Naive thymus-derived CD8-positive, alpha-beta T cell (primary cell): Measurements from ENCODE around the gene ZNF311. TPM values are rescaled to one million over a fixed set of nuclear protein-coding genes. Genes with fewer than 3 reads are reported as not detected.
A peak's percentile ranks its signal among the peaks of the same experiment; 100 is the strongest.

Experiments
- ATAC-seq, 2 donors: fragments of 150-1000 bp; cut with Tn5 transposase in 1 of 2; sonication (Bioruptor Pico), chemical (Tn5 transposase) in 1 of 2; 1 replicate in 1 of 2; 2 replicates in 1 of 2; pipeline ENCODE4 v1.10.0; 2021; ENCODE audit warnings: mild to moderate bottlenecking in 2 of 2, moderate library complexity in 2 of 2
- POLR2A ChIA-PET: fragments of 350-600 bp; sonication (Branson Sonifier 250); formaldehyde crosslinking; loops from one replicate; lab custom pipeline; 2021; ENCODE audit warnings: antibody characterized with exemption; lab: Charles Lee
- DNase-seq, 10 donors: peaks; one replicate each; pipeline versions ENCODE4 v3.0.0 to v3.0.0-alpha.2; 2020 to 2022
- H3K27ac Mint-ChIP-seq, 10 donors: one replicate each; pipeline ENCODE4 v1.8.0; 2020 to 2022; ENCODE audit warnings: mild to moderate bottlenecking in 10 of 10, mixed read lengths in 10 of 10, moderate library complexity in 4 of 10, inconsistent platforms in 1 of 10
- H3K27me3 Mint-ChIP-seq, 5 donors: one replicate each; pipeline ENCODE4 v1.8.0; 2021 to 2022; ENCODE audit warnings: mixed read lengths in 5 of 5
- H3K36me3 Mint-ChIP-seq, 3 donors: one replicate each; pipeline ENCODE4 v1.8.0; 2020 to 2022; ENCODE audit warnings: mixed read lengths in 3 of 3, mild to moderate bottlenecking in 2 of 3, inconsistent platforms in 1 of 3
- H3K4me1 Mint-ChIP-seq, 4 donors: one replicate each; pipeline ENCODE4 v1.8.0; 2021 to 2022; ENCODE audit warnings: mixed read lengths in 4 of 4
- H3K4me3 Mint-ChIP-seq, 10 donors: one replicate each; pipeline ENCODE4 v1.8.0; 2020 to 2022; ENCODE audit warnings: mild to moderate bottlenecking in 10 of 10, mixed read lengths in 10 of 10, moderate library complexity in 6 of 10, inconsistent platforms in 1 of 10
- H3K9me3 Mint-ChIP-seq, 9 donors: one replicate each; pipeline ENCODE4 v1.8.0; 2020 to 2022; ENCODE audit warnings: mixed read lengths in 9 of 9, mild to moderate bottlenecking in 3 of 9, inconsistent platforms in 1 of 9, moderate library complexity in 1 of 9
- polyA plus RNA-seq, 3 donors: library from polyadenylated mRNA; unstranded; fragments of 300-500 nt; fragmentation: Illumina TruSeq; gene quantifications; one replicate each; pipeline ENCODE4 v1.2.3, GENCODE V29; 2021
- total RNA-seq, 8 experiments: library from RNA in 2 of 8; stranded (reverse) in 2 of 8; gene quantifications; one replicate each; pipeline ENCODE4 v1.2.3 and lab custom pipeline; 2021 to 2026

Gene ZNF311
- total and polyA plus RNA-seq, 5 experiments from 2014 or later, result 0.05 to 0.63 (median 0.43) TPM; not detected in 1

GRCh38 chr6:29011276-29011734 lies 6.2 kb upstream of the ZNF311 start:
- Mint-ChIP-seq H3K36me3 (no peaks in the 10 kb centered on the region), H3K4me1 (peaks cover 7 to 19% (median 18%) of the 10 kb centered on the region in 4 donors), H3K9me3 (peaks cover 0 to 3% (median 0%) of the 10 kb centered on the region in 9 donors), H3K4me3 (peak overlapping the region; percentile 87 to 99 (median 92)), H3K27me3 (peaks cover 0 to 49% (median 2%) of the 10 kb centered on the region in 5 donors), H3K27ac (peak overlapping the region in 9 of 10 donors; percentile 28 to 97 (median 87))
- POLR2A ChIA-PET, result interaction anchor here (0.9 to 1.4 kb wide), 2 partner anchors 115 to 128 kb away, joined by 3 to 7 read pairs; no protein-coding TSS in a partner anchor
- peak in 9 of 10 donors; percentile 25 to 80 (median 53) for DNase-seq
- peak; percentile 64 to 65 for ATAC-seq

- Mint-ChIP-seq H3K4me3 (no peak overlapping the region), H3K36me3 (no peaks in the 10 kb centered on the region), H3K4me1 (peaks cover 12 to 29% (median 22%) of the 10 kb centered on the region in 4 donors), H3K9me3 (peaks cover 0 to 8% (median 0%) of the 10 kb centered on the region in 9 donors), H3K27me3 (peaks cover 0 to 59% (median 2%) of the 10 kb centered on the region in 5 donors), H3K27ac (no peak overlapping the region)
- ATAC-seq (no peak), DNase-seq (no peak)
- POLR2A ChIA-PET, result interaction anchor here (1.0 kb wide), 1 partner anchor 171 kb away, joined by 3 read pairs; no protein-coding TSS in a partner anchor
These were observed 4.2 kb upstream of the ZNF311 start for GRCh38 chr6:29009358-29009757.

GRCh38 chr6:29008089-29008488 lies 3.0 kb upstream of the ZNF311 start:
- Mint-ChIP-seq H3K4me1 (peaks cover 12 to 29% (median 23%) of the 10 kb centered on the region in 4 donors), H3K27ac (no peak overlapping the region), H3K9me3 (peaks cover 0 to 10% (median 0%) of the 10 kb centered on the region in 9 donors), H3K27me3 (peaks cover 0 to 53% (median 2%) of the 10 kb centered on the region in 5 donors), H3K36me3 (no peaks in the 10 kb centered on the region), H3K4me3 (no peak overlapping the region)
- DNase-seq (no peak), ATAC-seq (no peak)
- POLR2A ChIA-PET, result no interaction called here

GRCh38 chr6:28996844-28997510 lies 8.1 kb downstream of the ZNF311 start:
- H3K9me3 Mint-ChIP-seq, result no peaks in the 10 kb centered on the region
- H3K4me1 Mint-ChIP-seq, result no peaks in the 10 kb centered on the region
- no peak for ATAC-seq
- POLR2A ChIA-PET, result no interaction called here
- H3K4me3 Mint-ChIP-seq, result no peak overlapping the region
- DNase-seq, result no peak
- H3K27me3 Mint-ChIP-seq, result peaks cover 0 to 21% (median 0%) of the 10 kb centered on the region in 5 donors
- H3K36me3 Mint-ChIP-seq, result no peaks in the 10 kb centered on the region
- H3K27ac Mint-ChIP-seq, result no peak overlapping the region

- Mint-ChIP-seq H3K4me1 (no peaks in the 10 kb centered on the region), H3K9me3 (no peaks in the 10 kb centered on the region), H3K36me3 (no peaks in the 10 kb centered on the region), H3K27me3 (peaks cover 0 to 21% (median 0%) of the 10 kb centered on the region in 5 donors), H3K27ac (no peak overlapping the region), H3K4me3 (no peak overlapping the region)
- POLR2A ChIA-PET, result no interaction called here
- no peak for DNase-seq
- ATAC-seq, result no peak
These were observed 9.9 kb downstream of the ZNF311 start for GRCh38 chr6:28995093-28995650.

- H3K4me3 Mint-ChIP-seq, result peak overlapping the region; percentile 72 to 88 (median 81)
- H3K9me3 Mint-ChIP-seq, result peaks cover 0 to 7% (median 0%) of the 10 kb centered on the region in 9 donors
- H3K27ac Mint-ChIP-seq, result peak overlapping the region in 7 of 10 donors; percentile 40 to 79 (median 56)
- H3K27me3 Mint-ChIP-seq, result peaks cover 0 to 30% (median 12%) of the 10 kb centered on the region in 5 donors
- DNase-seq (peak; percentile 47 to 88 (median 78)), ATAC-seq (peak; percentile 84 to 90)
- POLR2A ChIA-PET, result no interaction called here
- no peaks in the 10 kb centered on the region for H3K36me3 Mint-ChIP-seq
- peaks cover 10 to 34% (median 31%) of the 10 kb centered on the region in 4 donors for H3K4me1 Mint-ChIP-seq
These were observed 16.4 kb downstream of the ZNF311 start for GRCh38 chr6:28988536-28989311.

- Mint-ChIP-seq H3K9me3 (peaks cover 0 to 7% (median 4%) of the 10 kb centered on the region in 9 donors), H3K27me3 (peaks cover 2 to 31% (median 12%) of the 10 kb centered on the region in 5 donors), H3K4me1 (peaks cover 26 to 64% (median 55%) of the 10 kb centered on the region in 4 donors), H3K36me3 (peaks cover 2 to 4% (median 4%) of the 10 kb centered on the region in 3 donors), H3K4me3 (peak overlapping the region; percentile 58 to 79 (median 73)), H3K27ac (peak overlapping the region in 4 of 10 donors; percentile 9 to 46 (median 34))
- POLR2A ChIA-PET, result no interaction called here
- no peak for ATAC-seq
- DNase-seq, result no peak
These were observed 19.5 kb downstream of the ZNF311 start for GRCh38 chr6:28985462-28986164.

- POLR2A ChIA-PET, result interaction anchor here (0.7 kb wide), 1 partner anchor 118 kb away, joined by 4 read pairs; no protein-coding TSS in a partner anchor
- H3K4me1 Mint-ChIP-seq, result peaks cover 28 to 70% (median 59%) of the 10 kb centered on the region in 4 donors
- peaks cover 3 to 36% (median 18%) of the 10 kb centered on the region in 5 donors for H3K27me3 Mint-ChIP-seq
- peaks cover 0 to 7% (median 4%) of the 10 kb centered on the region in 9 donors for H3K9me3 Mint-ChIP-seq
- ATAC-seq (no peak), DNase-seq (no peak)
- H3K4me3 Mint-ChIP-seq, result peak overlapping the region in 6 of 10 donors; percentile 33 to 79 (median 70)
- H3K36me3 Mint-ChIP-seq, result peaks cover 2 to 4% (median 4%) of the 10 kb centered on the region in 3 donors
- peak overlapping the region in 1 of 10 donors; percentile 34 for H3K27ac Mint-ChIP-seq
These were observed 21.3 kb downstream of the ZNF311 start for GRCh38 chr6:28983838-28984237.

- Mint-ChIP-seq H3K36me3 (peaks cover 2 to 7% (median 4%) of the 10 kb centered on the region in 3 donors), H3K4me1 (peaks cover 28 to 69% (median 56%) of the 10 kb centered on the region in 4 donors), H3K27ac (peak overlapping the region; percentile 4 to 100 (median 72)), H3K27me3 (peaks cover 8 to 40% (median 27%) of the 10 kb centered on the region in 5 donors), H3K9me3 (peaks cover 0 to 7% (median 4%) of the 10 kb centered on the region in 9 donors), H3K4me3 (peak overlapping the region; percentile 73 to 97 (median 92))
- peak in 3 of 10 donors; percentile 12 to 44 (median 29) for DNase-seq
- ATAC-seq, result peak; percentile 51 to 55
- POLR2A ChIA-PET, result interaction anchor here (1.2 to 3.0 kb wide), 6 partner anchors 34 to 145 kb away, joined by 4 to 26 read pairs (median 14); partner anchors contain the start of gene TRIM27
These were observed 22.4 kb downstream of the ZNF311 start for GRCh38 chr6:28982476-28983266.

- H3K27me3 Mint-ChIP-seq, result peaks cover 9 to 43% (median 31%) of the 10 kb centered on the region in 5 donors
- peaks cover 31 to 76% (median 62%) of the 10 kb centered on the region in 4 donors for H3K4me1 Mint-ChIP-seq
These were observed 23.2 kb downstream of the ZNF311 start for GRCh38 chr6:28981833-28982475.

More at GRCh38 chr6:28981833-28982475, 23.2 kb downstream of the ZNF311 start:
- DNase-seq, result peak; percentile 49 to 95 (median 76)
- peak overlapping the region; percentile 86 to 100 (median 93) for H3K27ac Mint-ChIP-seq
- POLR2A ChIA-PET, result interaction anchor here (0.7 to 3.0 kb wide), 7 partner anchors 35 to 1295 kb away, joined by 3 to 26 read pairs (median 13); partner anchors contain the start of gene TRIM27
- peak; percentile 61 to 74 for ATAC-seq
- peaks cover 2 to 7% (median 4%) of the 10 kb centered on the region in 3 donors for H3K36me3 Mint-ChIP-seq
- H3K4me3 Mint-ChIP-seq, result peak overlapping the region; percentile 79 to 97 (median 92)
- H3K9me3 Mint-ChIP-seq, result peaks cover 0 to 7% (median 4%) of the 10 kb centered on the region in 9 donors
